Psoas muscle (tissue), 8 donors: ENCODE results near the gene CEP85. TPM values are rescaled to one million over a fixed set of nuclear protein-coding genes. Genes with fewer than 3 reads are reported as not detected.
A peak's percentile ranks its signal among the peaks of the same experiment; 100 is the strongest.
"Not testable (repeated sequence)": the region's sequence is repeated elsewhere in the genome, so short reads cannot be mapped to it uniquely, and the experiment has no call there.

Source experiments
- ATAC-seq, 4 donors: fragments of 200-7000 bp; cut with Tn5 transposase; one replicate each; pipeline ENCODE4 v1.9.1; 2020; ENCODE audit warnings: moderate library complexity in 3 of 4, mild to moderate bottlenecking in 2 of 4
- DNase-seq, 2 donors: peaks; one replicate each; pipeline ENCODE4 v3.0.0-alpha.2; 2020
- H3K27ac ChIP-seq: fragments of 200-600 bp; one replicate; pipeline ENCODE4 v1.8.0; 2022
- H3K27me3 ChIP-seq, 3 donors: fragments of 200-600 bp in 1 of 3; one replicate each; pipeline versions ENCODE4 v1.6.1 to v1.8.0; 2013 to 2022; ENCODE audit warnings: low read length in 2 of 3, mild to moderate bottlenecking in 2 of 3, moderate library complexity in 1 of 3; ENCODE audit not compliant: insufficient read depth in 3 of 3
- H3K36me3 ChIP-seq, 2 donors: fragments of 200-600 bp in 1 of 2; one replicate each; pipeline versions ENCODE4 v1.6.1 to v1.8.0; 2013 to 2022; ENCODE audit warnings: low read depth in 1 of 2, mild to moderate bottlenecking in 1 of 2, moderate library complexity in 1 of 2; ENCODE audit not compliant: insufficient read depth in 1 of 2
- H3K4me1 ChIP-seq: fragments of 200-600 bp; one replicate; pipeline ENCODE4 v1.8.0; 2022
- H3K4me3 ChIP-seq: fragments of 200-600 bp; one replicate; pipeline ENCODE4 v1.8.0; 2022; ENCODE audit warnings: mild to moderate bottlenecking
- H3K9me3 ChIP-seq: fragments of 200-600 bp; one replicate; pipeline ENCODE4 v1.8.0; 2022
- WGBS, 3 donors: extraction: QIAGEN DNeasy Blood & Tissue Kit; methylation state at CpG; one replicate each; pipeline versions ENCODE4 v1.1.6 to v1.1.7; 2013; 5-methylcytosine and 5-hydroxymethylcytosine counted together
- intact Hi-C, 2 donors: fragments of 100-400 bp; cut with DNase I; formaldehyde crosslinking; loops; one replicate each; pipeline versions ENCODE4 v1.11.0 to v1.14.2; 2022
- polyA plus RNA-seq, 3 donors: library from polyadenylated mRNA; stranded (reverse); fragments of 200-250 nt; gene quantifications; one replicate each; pipeline ENCODE4 v1.2.3, GENCODE V29; 2013
- total RNA-seq, 4 donors: library from RNA; stranded (reverse); fragmentation: NEBNext Ultra II Directional in 2 of 4; extraction: Animal tissue kit (Norgen Biotek cat#: 25700) in 2 of 4; gene quantifications; one replicate each; pipeline versions ENCODE4 v1.2.1 to v1.2.4, GENCODE V29; 2021 to 2023
- TF ChIP-seq, protein P1 (sequence below): fragments of 200-600 bp; IDR thresholded peaks from one replicate; pipeline ENCODE4 v1.8.0; 2022; ENCODE audit warnings: antibody characterized with exemption
- donor health status: healthy with polysubstance abuse.
- donor health status: DM: no; HTN: no; CAD: no; lungs with moderate emphysema.
- donor health status: Bipolar disorder and iron deficiency.
- donor health status: healthy.
- donor health status: DM: yes; HTN: yes; CAD: no.
- donor health status: DM: no; HTN: no; CAD: no.
- donor health status: DM: no; HTN: no; CAD: no.
- donor health status: DM: yes; HTN: yes; CAD: no.

The CEP85 gene
- total and polyA plus RNA-seq, 7 donors = 14.8 to 52.5 (median 24.2) TPM

DNA sequence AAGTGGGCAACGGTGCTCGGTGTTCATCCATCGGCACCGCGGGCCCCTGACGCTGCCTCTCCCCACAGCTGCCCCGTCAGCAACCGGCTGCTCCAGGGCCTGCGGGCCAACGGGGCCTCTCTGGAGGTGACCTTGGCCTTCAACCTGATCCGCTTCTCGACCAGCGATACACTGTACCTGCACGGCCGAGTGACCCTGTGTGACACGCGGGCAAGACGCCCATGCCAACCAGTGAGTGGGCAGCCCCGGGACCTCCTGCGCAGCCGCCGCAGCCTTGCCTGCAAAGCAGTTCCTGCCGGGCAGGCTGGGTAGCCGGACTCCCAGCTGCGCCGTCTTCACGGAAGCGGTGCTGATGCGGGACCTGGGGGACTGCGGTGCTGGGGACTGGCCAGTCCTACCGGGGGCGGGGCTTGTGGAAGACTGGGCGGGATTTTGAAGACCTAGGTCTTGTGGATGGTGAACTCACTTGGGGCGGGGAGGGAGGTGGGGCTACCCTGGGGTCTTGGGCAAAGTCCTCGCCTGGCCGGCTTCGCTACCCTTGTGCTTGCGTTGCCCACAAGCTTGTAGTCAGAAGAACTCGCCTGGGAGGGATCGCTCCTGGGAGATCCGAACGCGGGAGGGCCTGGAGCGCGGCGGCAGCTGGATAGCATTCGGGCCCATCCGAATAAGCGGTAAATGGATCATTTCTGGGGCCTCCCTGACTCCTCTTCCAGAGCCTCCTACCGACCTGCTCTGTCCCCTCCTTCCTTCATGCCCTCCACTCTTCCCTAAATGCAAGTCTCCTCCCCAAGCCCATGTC is 8.8 kb upstream of the CEP85 start:
- WGBS, 3 donors = 1 to 7% (median 4%) methylated on average over 43 to 50 of the region's 50 CpGs

DNA sequence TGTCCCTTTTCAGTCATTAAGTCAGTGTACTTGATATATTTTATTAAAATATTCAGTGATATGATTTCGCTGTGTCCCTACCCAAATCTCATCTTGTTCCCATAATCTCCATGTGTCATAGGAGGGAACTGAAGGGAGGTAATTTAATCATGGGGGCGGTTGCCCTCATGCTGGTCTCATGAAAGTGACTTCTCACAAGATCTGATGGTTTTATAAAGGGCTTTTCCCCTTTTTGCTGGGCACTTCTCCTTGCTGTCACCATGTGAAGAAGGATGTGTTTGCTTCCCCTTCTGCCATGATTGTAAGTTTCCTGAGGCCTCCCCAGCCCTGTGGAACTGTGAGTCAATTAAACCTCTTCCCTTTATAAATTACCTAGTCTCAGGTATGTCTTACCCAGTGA is 3.3 kb upstream of the CEP85 start:
- not testable (repeated sequence) for ATAC-seq, H3K4me3 ChIP-seq, H3K27ac ChIP-seq, H3K36me3 ChIP-seq, DNase-seq, H3K27me3 ChIP-seq, H3K4me1 ChIP-seq, H3K9me3 ChIP-seq
- intact Hi-C loops = loop anchor here (5.0 to 10.0 kb wide), 2 partner anchors 48 to 116 kb away; partner anchors contain the start of gene PDIK1L (in 1 of the 2)
- WGBS, 3 donors = 84 to 94% (median 90%) methylated on average over 2 of the region's 2 CpGs

More for the DNA sequence above, 8.8 kb upstream of the CEP85 start:
- DNase-seq (peak; percentile 66 to 85), ATAC-seq (peak; percentile 86 to 90 (median 89))
- TF ChIP-seq, protein P1, sequence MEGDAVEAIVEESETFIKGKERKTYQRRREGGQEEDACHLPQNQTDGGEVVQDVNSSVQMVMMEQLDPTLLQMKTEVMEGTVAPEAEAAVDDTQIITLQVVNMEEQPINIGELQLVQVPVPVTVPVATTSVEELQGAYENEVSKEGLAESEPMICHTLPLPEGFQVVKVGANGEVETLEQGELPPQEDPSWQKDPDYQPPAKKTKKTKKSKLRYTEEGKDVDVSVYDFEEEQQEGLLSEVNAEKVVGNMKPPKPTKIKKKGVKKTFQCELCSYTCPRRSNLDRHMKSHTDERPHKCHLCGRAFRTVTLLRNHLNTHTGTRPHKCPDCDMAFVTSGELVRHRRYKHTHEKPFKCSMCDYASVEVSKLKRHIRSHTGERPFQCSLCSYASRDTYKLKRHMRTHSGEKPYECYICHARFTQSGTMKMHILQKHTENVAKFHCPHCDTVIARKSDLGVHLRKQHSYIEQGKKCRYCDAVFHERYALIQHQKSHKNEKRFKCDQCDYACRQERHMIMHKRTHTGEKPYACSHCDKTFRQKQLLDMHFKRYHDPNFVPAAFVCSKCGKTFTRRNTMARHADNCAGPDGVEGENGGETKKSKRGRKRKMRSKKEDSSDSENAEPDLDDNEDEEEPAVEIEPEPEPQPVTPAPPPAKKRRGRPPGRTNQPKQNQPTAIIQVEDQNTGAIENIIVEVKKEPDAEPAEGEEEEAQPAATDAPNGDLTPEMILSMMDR = no peak
- Histone ChIP-seq H3K36me3 (no peaks in the 10 kb centered on the region), H3K9me3 (no peaks in the 10 kb centered on the region), H3K27me3 (no peaks in the 10 kb centered on the region), H3K4me1 (no peaks in the 10 kb centered on the region), H3K4me3 (peak overlapping the region; percentile 74), H3K27ac (peak overlapping the region; percentile 24)
- intact Hi-C loops = no loop called here

DNA sequence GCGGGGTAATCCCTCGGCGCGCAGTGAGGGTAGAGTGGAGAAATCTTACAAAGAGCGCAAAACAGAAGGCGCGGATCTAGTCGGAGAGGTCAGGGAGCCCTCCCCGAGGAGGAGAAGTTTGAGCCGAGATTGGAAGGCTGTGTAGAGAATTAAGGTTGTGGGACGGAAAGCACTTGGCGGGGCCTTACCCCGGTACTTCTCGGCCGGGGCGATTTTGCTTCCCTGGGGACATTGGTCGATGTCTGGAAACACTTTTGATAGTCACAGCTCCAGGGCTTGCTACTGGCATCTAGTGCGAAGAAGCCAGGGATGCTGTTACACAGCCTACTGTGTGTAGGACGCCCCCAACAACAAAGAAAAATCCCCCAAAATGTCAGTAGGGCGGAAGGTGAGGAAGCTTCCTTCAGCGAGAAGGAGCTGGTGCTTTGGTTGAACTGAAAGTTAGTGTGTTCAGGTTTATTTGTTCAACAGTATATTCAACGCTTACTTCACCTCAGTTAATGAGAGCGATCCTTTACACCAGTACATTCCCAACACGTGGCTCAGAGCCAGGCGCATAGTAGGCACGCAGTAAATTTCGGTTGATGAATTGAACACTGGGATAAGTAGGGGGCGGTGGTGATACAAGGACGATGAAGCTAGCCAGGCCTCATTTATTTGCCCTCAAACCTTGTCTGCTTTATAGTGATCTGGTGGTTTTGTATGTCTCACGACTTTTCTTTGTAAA is 807 bp downstream of the CEP85 start:
- WGBS, 3 donors = 2 to 3% (median 3%) methylated on average over 30 of the region's 30 CpGs
- peaks cover 20% of the 10 kb centered on the region for H3K4me1 ChIP-seq
- ATAC-seq (peak in 1 of 4 donors; percentile 1), DNase-seq (peak in 1 of 2 donors; percentile 16)
- peak overlapping the region; percentile 74 for H3K4me3 ChIP-seq
- H3K9me3 ChIP-seq = no peaks in the 10 kb centered on the region
- intact Hi-C loops = loop anchor here (5.0 to 10.0 kb wide), 3 partner anchors 37 to 120 kb away; partner anchors contain the start of gene PDIK1L (in 1 of the 2)
- peak overlapping the region; percentile 89 for H3K27ac ChIP-seq
- no peaks in the 10 kb centered on the region for H3K27me3 ChIP-seq
- TF ChIP-seq, protein P1 = no peak
- H3K36me3 ChIP-seq = peaks cover 0 to 1% of the 10 kb centered on the region in 2 donors

DNA sequence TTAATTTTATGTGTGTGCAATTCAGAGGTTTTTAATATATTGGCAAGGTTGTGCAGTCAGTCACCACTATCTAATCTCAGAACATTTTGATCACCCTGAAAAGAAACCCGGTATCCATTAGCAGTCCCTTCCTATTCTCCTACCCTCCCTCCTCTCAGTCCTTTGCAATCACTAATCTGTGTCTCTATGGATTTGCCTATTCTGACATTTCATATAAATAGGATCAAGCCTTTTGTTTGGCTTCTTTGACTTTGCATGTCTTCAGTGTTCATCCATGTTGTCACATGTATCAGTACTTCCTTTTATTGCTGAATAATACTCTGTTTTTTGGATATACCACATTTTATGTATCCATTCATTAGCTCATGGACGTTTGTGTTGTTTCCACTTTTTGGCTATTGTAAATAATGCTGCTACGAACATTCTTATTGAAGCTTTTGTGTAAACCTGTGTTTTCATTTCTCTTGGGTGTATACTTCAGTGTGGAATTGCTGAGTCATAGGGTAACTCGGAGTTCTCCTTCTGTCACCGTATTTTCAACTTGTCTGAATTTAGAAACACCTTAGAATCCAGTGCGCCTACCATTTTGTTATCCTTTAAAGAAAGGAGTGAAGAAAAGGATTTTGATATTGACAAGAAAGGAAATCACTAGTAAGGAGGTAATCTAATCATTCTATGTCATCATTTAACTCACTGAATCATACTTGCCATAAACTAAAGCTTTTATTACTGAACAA is 3.4 kb downstream of the CEP85 start:
- H3K9me3 ChIP-seq = no peaks in the 10 kb centered on the region
- H3K27me3 ChIP-seq = no peaks in the 10 kb centered on the region
- intact Hi-C loops = loop anchor here (5.0 to 10.0 kb wide), 2 partner anchors 35 to 123 kb away; partner anchors contain the start of gene PDIK1L (in 1 of the 2)
- ATAC-seq = no peak
- H3K27ac ChIP-seq = peak overlapping the region; percentile 89
- no peak for DNase-seq
- peaks cover 22% of the 10 kb centered on the region for H3K4me1 ChIP-seq
- WGBS, 3 donors = 47 to 68% (median 51%) methylated on average over 6 of the region's 6 CpGs
- TF ChIP-seq, protein P1 = no peak
- H3K36me3 ChIP-seq = peaks cover 0 to 22% of the 10 kb centered on the region in 2 donors
- H3K4me3 ChIP-seq = peak overlapping the region; percentile 74
